HG02884 (cell line): Measurements from ENCODE around the gene ZNF141.
"Not testable (repeated sequence)": the region's sequence is repeated elsewhere in the genome, so short reads cannot be mapped to it uniquely, and the experiment has no call there.

Source experiments
- ATAC-seq: cut with Tn5 transposase; IDR thresholded peaks from one replicate; pipeline ENCODE4 v1.9.1; 2021; ENCODE audit warnings: mild to moderate bottlenecking, moderate library complexity; ENCODE audit not compliant: unreplicated experiment

ZNF141 gene

GRCh38 chr4:384311-385010 lies 46.8 kb downstream of the ZNF141 start:
- no peak for ATAC-seq

GRCh38 chr4:385934-386707 lies 48.5 kb downstream of the ZNF141 start:
- ATAC-seq = no peak

- ATAC-seq = no peak
These were observed 49.1 kb downstream of the ZNF141 start for GRCh38 chr4:386708-387105.

- ATAC-seq = no peak
These were observed 66.4 kb downstream of the ZNF141 start for GRCh38 chr4:404006-404405.

- ATAC-seq = not testable (repeated sequence)
These were observed 70.7 kb downstream of the ZNF141 start for GRCh38 chr4:408321-408720.

GRCh38 chr4:422587-422986 lies 85.0 kb downstream of the ZNF141 start:
- ATAC-seq = no peak
